Fibroblast of lung (primary cell): ENCODE results near the gene CRYBG2. TPM values are rescaled to one million over a fixed set of nuclear protein-coding genes. Genes with fewer than 3 reads are reported as not detected.

ENCODE experiments used
- DNase-seq, 2 donors: peaks; one replicate each; pipeline versions ENCODE4 v3.0.0 to v3.0.0-alpha.2; 2010; ENCODE audit warnings: low read depth in 2 of 2
- H2AFZ ChIP-seq: 2 replicates; pipeline ENCODE4 v1.5.1; 2012; ENCODE audit warnings: low read length, control low read depth, inconsistent platforms
- H3K27ac ChIP-seq: 2 replicates; pipeline ENCODE4 v1.5.1; 2011; ENCODE audit warnings: low read length, control low read depth; ENCODE audit not compliant: insufficient read depth
- H3K27me3 ChIP-seq: 2 replicates; pipeline ENCODE4 v1.5.1; 2011; ENCODE audit warnings: mild to moderate bottlenecking, low read length; ENCODE audit not compliant: control insufficient read depth, insufficient read depth
- H3K36me3 ChIP-seq: 2 replicates; pipeline ENCODE4 v1.5.1; 2011; ENCODE audit warnings: low read length; ENCODE audit not compliant: control insufficient read depth, insufficient read depth
- H3K4me1 ChIP-seq: 2 replicates; pipeline ENCODE4 v1.5.1; 2011; ENCODE audit warnings: low read length; ENCODE audit not compliant: control insufficient read depth, insufficient read depth; ENCODE audit errors: extremely low read depth
- H3K4me2 ChIP-seq: 2 replicates; pipeline ENCODE4 v1.5.1; 2011; ENCODE audit warnings: low read length, control low read depth; ENCODE audit not compliant: insufficient read depth; ENCODE audit errors: extremely low read depth
- H3K4me3 ChIP-seq, 4 experiments: fragments of 200-600 bp in 1 of 4; sonication (generic) in 1 of 4; replicated peaks in 1 of 4; 2 replicates each; pipeline ENCODE4 v1.5.1; 2011 to 2016; ENCODE audit warnings: low read length in 4 of 4, low read depth in 3 of 4, mild to moderate bottlenecking in 3 of 4, control low read depth in 2 of 4, inconsistent platforms in 1 of 4, mixed read lengths in 1 of 4; ENCODE audit not compliant: insufficient read depth in 1 of 4; ENCODE audit errors: control extremely low read depth in 1 of 4
- H3K79me2 ChIP-seq: 2 replicates; pipeline ENCODE4 v1.5.1; 2012; ENCODE audit warnings: mild to moderate bottlenecking, low read length, inconsistent platforms; ENCODE audit not compliant: control insufficient read depth, insufficient read depth
- H3K9ac ChIP-seq: 2 replicates; pipeline ENCODE4 v1.5.1; 2011; ENCODE audit warnings: mild to moderate bottlenecking, low read length, control low read depth; ENCODE audit not compliant: insufficient read depth
- H3K9me3 ChIP-seq: 2 replicates; pipeline ENCODE4 v1.5.1; 2012; ENCODE audit warnings: low read depth, low read length; ENCODE audit not compliant: control insufficient read depth, insufficient read depth
- H4K20me1 ChIP-seq: 2 replicates; pipeline ENCODE4 v1.5.1; 2011; ENCODE audit warnings: low read length; ENCODE audit not compliant: control insufficient read depth, insufficient read depth; ENCODE audit errors: extremely low read depth
- CTCF ChIP-seq, 2 donors: IDR thresholded peaks in 1 of 2; conservative IDR thresholded peaks in 1 of 2; 1 replicate in 1 of 2; 2 replicates in 1 of 2; pipeline ENCODE4 v1.5.1; 2011 to 2012; ENCODE audit warnings: low read length in 2 of 2, control low read depth in 1 of 2, inconsistent platforms in 1 of 2, low read depth in 1 of 2, mild to moderate bottlenecking in 1 of 2
- EZH2 ChIP-seq: IDR thresholded peaks from 2 replicates; pipeline ENCODE4 v1.5.1; 2012; ENCODE audit warnings: low read length, control low read depth, mild to moderate bottlenecking; ENCODE audit errors: missing control alignments
- polyA minus RNA-seq: library from RNA; depleted of rRNA, polyadenylated mRNA; stranded (reverse); fragments of >200 nt; gene quantifications from 2 replicates; pipeline ENCODE4 v1.2.3, GENCODE V29; 2011; ENCODE audit warnings: low replicate concordance
- polyA plus RNA-seq, 2 donors: library from polyadenylated mRNA; depleted of rRNA in 1 of 2; stranded (reverse) in 1 of 2; unstranded in 1 of 2; fragments of >200 nt; gene quantifications; 2 replicates each; pipeline ENCODE4 v1.2.1, GENCODE V29; 2011 to 2012; ENCODE audit warnings: missing spikeins in 1 of 2
- total RNA-seq: library from RNA; depleted of rRNA; stranded (reverse); fragments of >200 nt; gene quantifications from 2 replicates; pipeline ENCODE4 v1.2.1, GENCODE V29; 2014

CRYBG2 gene
- total RNA-seq (not detected in 2 replicates), polyA plus RNA-seq (not detected in 2 replicates), polyA minus RNA-seq (not detected in 2 replicates)
- not detected in 2 replicates for polyA plus RNA-seq (2012)

GRCh38 chr1:26353976-26354820 is at the start of gene CRYBG2:
TSS of gene CRYBG2 (minus strand) at chr1:26354130. CDS start at chr1:26346657, 7,473 bp downstream.
- Histone ChIP-seq H2AFZ (no peak within 1 kb of the TSS), H3K36me3 (no peaks in the 10 kb centered on the region), H3K27me3 (peaks cover 21% of the 10 kb centered on the region), H3K4me3 (no peak within 1 kb of the TSS), H3K4me2 (no peak within 1 kb of the TSS), H3K79me2 (no peaks in the 10 kb centered on the region), H3K9me3 (no peaks in the 10 kb centered on the region), H3K9ac (no peak within 1 kb of the TSS), H3K27ac (no peak within 1 kb of the TSS), H4K20me1 (no peaks in the 10 kb centered on the region), H3K4me1 (no peaks in the 10 kb centered on the region)
- TF ChIP-seq CTCF (conservative IDR thresholded peaks at IDR 0.05 in 1 of 2, IDR thresholded peaks at IDR 0.05 in 1 of 2; ENCODE audit: low read depth in 1 of 2, low read length in 2 of 2) (no peak), EZH2 (no peak)
- DNase-seq = no peak

GRCh38 chr1:26403656-26404055 is 49.7 kb upstream of the CRYBG2 start:
- no peak for DNase-seq
- H3K9me3 ChIP-seq = no peaks in the 10 kb centered on the region
- no peak overlapping the region for H3K9ac ChIP-seq

More at GRCh38 chr1:26403656-26404055, 49.7 kb upstream of the CRYBG2 start:
- no peaks in the 10 kb centered on the region for H3K36me3 ChIP-seq
- H2AFZ ChIP-seq = no peak overlapping the region
- no peak overlapping the region for H3K27ac ChIP-seq
- no peak overlapping the region for H3K4me3 ChIP-seq
- no peaks in the 10 kb centered on the region for H4K20me1 ChIP-seq
- no peaks in the 10 kb centered on the region for H3K79me2 ChIP-seq
- H3K27me3 ChIP-seq = no peaks in the 10 kb centered on the region
- TF ChIP-seq CTCF (conservative IDR thresholded peaks at IDR 0.05 in 1 of 2, IDR thresholded peaks at IDR 0.05 in 1 of 2; ENCODE audit: low read depth in 1 of 2, low read length in 2 of 2) (no peak), EZH2 (no peak)
- no peak overlapping the region for H3K4me2 ChIP-seq
- no peaks in the 10 kb centered on the region for H3K4me1 ChIP-seq
